GM13977 (cell line): ENCODE data around the gene RASSF5.
A peak's percentile ranks its signal among the peaks of the same experiment; 100 is the strongest.

Source experiments
- DNase-seq: peaks from one replicate; pipeline ENCODE4 v3.0.0; 2012; ENCODE audit warnings: low spot score
- CTCF ChIP-seq: IDR thresholded peaks from 2 replicates; pipeline ENCODE4 v1.5.1; 2012; ENCODE audit warnings: mild to moderate bottlenecking, control low read depth; ENCODE audit not compliant: insufficient read depth; ENCODE audit errors: extremely low read depth, missing control alignments
- in situ Hi-C: fragments of 300-500 bp; cut with MboI; formaldehyde crosslinking; loops from one replicate; pipeline ENCODE4 v1.12.0; 2022; ENCODE audit warnings: low sequenced_read_pairs, low pct_unique_long_range_greater_than_20kb, mixed read lengths, inconsistent platforms; ENCODE audit not compliant: unreplicated experiment

Gene RASSF5

GRCh38 chr1:206489980-206490770 lies 17.2 kb upstream of the RASSF5 start:
- peak; percentile 91 for TF ChIP-seq CTCF
- in situ Hi-C loops = loop anchor here (5.0 kb wide), 1 partner anchor 102 kb away; no protein-coding TSS in a partner anchor

GRCh38 chr1:206490771-206491405 lies 16.4 kb upstream of the RASSF5 start:
- DNase-seq = no peak
- no peak for TF ChIP-seq CTCF
- in situ Hi-C loops = no loop called here

More at GRCh38 chr1:206489980-206490770, 17.2 kb upstream of the RASSF5 start:
- peak; percentile 79 for DNase-seq

- DNase-seq = no peak
- no peak for TF ChIP-seq CTCF
- in situ Hi-C loops = no loop called here
Measured at GRCh38 chr1:206491616-206492015, 15.7 kb upstream of the RASSF5 start.

- no peak for DNase-seq
- TF ChIP-seq CTCF = no peak
- in situ Hi-C loops = no loop called here
Measured at GRCh38 chr1:206492589-206492988, 14.7 kb upstream of the RASSF5 start.

- TF ChIP-seq CTCF = no peak
- in situ Hi-C loops = no loop called here
- no peak for DNase-seq
Measured at GRCh38 chr1:206493279-206493678, 14.1 kb upstream of the RASSF5 start.

- in situ Hi-C loops = no loop called here
- TF ChIP-seq CTCF = no peak
- DNase-seq = no peak
Measured at GRCh38 chr1:206495011-206495461, 12.3 kb upstream of the RASSF5 start.
